Loucy (cell line): ENCODE data around the gene SRD5A1.

ENCODE experiments used
- CTCF ChIP-seq: fragments of 200-600 bp; sonication (generic); conservative IDR thresholded peaks from 2 replicates; pipeline ENCODE4 v1.5.1; 2014; ENCODE audit warnings: mild to moderate bottlenecking, antibody characterized with exemption, low read length
- EZH2phosphoT487 ChIP-seq: fragments of 200-600 bp; IDR thresholded peaks from 2 replicates; pipeline ENCODE4 v1.6.1; 2018; ENCODE audit warnings: antibody characterized with exemption, mild to moderate bottlenecking, moderate library complexity, borderline replicate concordance

DNA sequence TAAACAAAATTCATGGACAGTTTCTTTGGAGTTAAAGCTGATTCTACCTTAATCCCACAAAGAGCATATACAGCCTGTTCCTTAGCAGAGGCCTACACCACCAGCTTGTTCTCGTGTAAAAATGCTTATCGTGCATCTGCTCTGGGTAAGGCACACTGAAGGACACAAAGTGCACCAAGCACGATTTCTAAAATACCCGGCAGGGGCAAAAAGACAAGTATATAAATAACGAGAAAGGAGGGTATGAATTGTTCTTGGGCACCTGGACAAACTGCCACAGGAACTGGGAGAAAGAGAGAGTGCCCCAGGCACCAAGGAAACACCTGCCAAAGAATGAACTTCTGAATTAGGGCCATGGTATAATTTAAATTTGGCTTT is 25.7 kb upstream of the SRD5A1 start:
- TF ChIP-seq CTCF: no peak
- TF ChIP-seq EZH2phosphoT487: no peak
